Breast epithelium (tissue), 4 donors: Measurements from ENCODE around the gene CDH26. TPM values are rescaled to one million over a fixed set of nuclear protein-coding genes. Genes with fewer than 3 reads are reported as not detected.

Experiments
- DNase-seq, 2 donors: peaks; one replicate each; pipeline ENCODE4 v3.0.0-alpha.2; 2019; ENCODE audit warnings: low spot score in 2 of 2
- H3K27ac ChIP-seq, 2 donors: fragments of 200-600 bp; sonication (generic) in 1 of 2; one replicate each; pipeline ENCODE4 v1.5.1; 2016 to 2019; ENCODE audit warnings: mild to moderate bottlenecking in 1 of 2
- H3K27me3 ChIP-seq, 2 donors: fragments of 200-600 bp; sonication (generic) in 1 of 2; one replicate each; pipeline versions ENCODE4 v1.5.1 to v1.6.0; 2017 to 2019; ENCODE audit warnings: control low read depth in 1 of 2, mild to moderate bottlenecking in 1 of 2
- H3K36me3 ChIP-seq: fragments of 200-600 bp; one replicate; pipeline ENCODE4 v1.5.1; 2019
- H3K4me1 ChIP-seq, 2 donors: fragments of 200-600 bp; sonication (generic); one replicate each; pipeline ENCODE4 v1.5.1; 2016 to 2019; ENCODE audit warnings: control low read depth in 1 of 2
- H3K4me3 ChIP-seq, 3 donors: fragments of 200-600 bp; sonication (generic); 1 replicate in 2 of 3; 2 replicates in 1 of 3; pipeline ENCODE4 v1.5.1; 2016 to 2019; ENCODE audit warnings: mild to moderate bottlenecking in 3 of 3, moderate library complexity in 2 of 3
- H3K9me3 ChIP-seq, 2 donors: fragments of 200-600 bp; sonication (generic) in 1 of 2; one replicate each; pipeline ENCODE4 v1.5.1; 2016 to 2019; ENCODE audit warnings: control low read depth in 1 of 2
- POLR2A ChIP-seq: fragments of 450-650 bp; IDR thresholded peaks from one replicate; pipeline ENCODE4 v1.6.1; 2016; ENCODE audit warnings: antibody characterized with exemption, mild to moderate bottlenecking, moderate library complexity
- POLR2AphosphoS5 ChIP-seq, 3 donors: sonication (generic); formaldehyde crosslinking; IDR thresholded peaks; one replicate each; pipeline ENCODE4 v1.6.1; 2017; ENCODE audit warnings: antibody characterized with exemption in 3 of 3
- intact Hi-C: fragments of 100-400 bp; cut with DNase I; formaldehyde crosslinking; loops from one replicate; pipeline ENCODE4 v1.15.1; 2023; ENCODE audit warnings: low total_unique reads
- total RNA-seq, 3 donors: library from RNA; depleted of rRNA; stranded (reverse); fragments of >200 nt; gene quantifications; one replicate each; pipeline ENCODE4 v1.1.0, GENCODE V29; 2016
- TF ChIP-seq, protein P1 (sequence below), 3 donors: fragments of 450-650 bp; IDR thresholded peaks; one replicate each; pipeline ENCODE4 v1.5.1; 2016 to 2017; ENCODE audit warnings: antibody characterized with exemption in 3 of 3, mild to moderate bottlenecking in 3 of 3, moderate library complexity in 3 of 3

Gene CDH26
- total RNA-seq, 3 donors from 2014 or later: 1.6 to 3.1 (median 2.1) TPM

DNA sequence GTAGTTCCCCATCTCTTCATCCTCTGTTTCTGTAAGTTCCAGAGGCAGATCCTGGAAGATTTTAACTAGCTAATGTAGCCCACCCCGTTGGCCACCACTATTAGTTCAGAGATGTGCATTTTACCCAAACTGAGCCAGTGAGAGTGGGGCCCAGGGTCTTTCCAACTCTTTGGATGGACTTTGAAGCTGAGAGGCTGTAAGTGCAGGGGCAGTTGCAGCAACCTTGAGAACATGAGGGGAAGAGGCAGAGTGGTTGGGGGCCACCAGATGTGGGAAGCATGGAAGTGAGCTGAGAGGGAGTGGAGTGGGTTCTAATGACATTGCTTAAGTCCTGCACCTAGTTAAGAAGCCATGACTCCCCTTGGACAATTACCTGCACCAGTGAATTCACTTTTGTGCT, 72.2 kb downstream of the CDH26 start:
- no peak for DNase-seq
- TF ChIP-seq, protein P1, sequence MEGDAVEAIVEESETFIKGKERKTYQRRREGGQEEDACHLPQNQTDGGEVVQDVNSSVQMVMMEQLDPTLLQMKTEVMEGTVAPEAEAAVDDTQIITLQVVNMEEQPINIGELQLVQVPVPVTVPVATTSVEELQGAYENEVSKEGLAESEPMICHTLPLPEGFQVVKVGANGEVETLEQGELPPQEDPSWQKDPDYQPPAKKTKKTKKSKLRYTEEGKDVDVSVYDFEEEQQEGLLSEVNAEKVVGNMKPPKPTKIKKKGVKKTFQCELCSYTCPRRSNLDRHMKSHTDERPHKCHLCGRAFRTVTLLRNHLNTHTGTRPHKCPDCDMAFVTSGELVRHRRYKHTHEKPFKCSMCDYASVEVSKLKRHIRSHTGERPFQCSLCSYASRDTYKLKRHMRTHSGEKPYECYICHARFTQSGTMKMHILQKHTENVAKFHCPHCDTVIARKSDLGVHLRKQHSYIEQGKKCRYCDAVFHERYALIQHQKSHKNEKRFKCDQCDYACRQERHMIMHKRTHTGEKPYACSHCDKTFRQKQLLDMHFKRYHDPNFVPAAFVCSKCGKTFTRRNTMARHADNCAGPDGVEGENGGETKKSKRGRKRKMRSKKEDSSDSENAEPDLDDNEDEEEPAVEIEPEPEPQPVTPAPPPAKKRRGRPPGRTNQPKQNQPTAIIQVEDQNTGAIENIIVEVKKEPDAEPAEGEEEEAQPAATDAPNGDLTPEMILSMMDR (IDR thresholded peaks at IDR 0.05): no peak
- TF ChIP-seq POLR2AphosphoS5 (IDR thresholded peaks at IDR 0.05) (no peak), POLR2A (no peak)
- Histone ChIP-seq H3K4me3 (no peak overlapping the region), H3K4me1 (no peaks in the 10 kb centered on the region), H3K9me3 (no peaks in the 10 kb centered on the region), H3K36me3 (no peaks in the 10 kb centered on the region), H3K27ac (no peak overlapping the region), H3K27me3 (no peaks in the 10 kb centered on the region)
- intact Hi-C loops: no loop called here

DNA sequence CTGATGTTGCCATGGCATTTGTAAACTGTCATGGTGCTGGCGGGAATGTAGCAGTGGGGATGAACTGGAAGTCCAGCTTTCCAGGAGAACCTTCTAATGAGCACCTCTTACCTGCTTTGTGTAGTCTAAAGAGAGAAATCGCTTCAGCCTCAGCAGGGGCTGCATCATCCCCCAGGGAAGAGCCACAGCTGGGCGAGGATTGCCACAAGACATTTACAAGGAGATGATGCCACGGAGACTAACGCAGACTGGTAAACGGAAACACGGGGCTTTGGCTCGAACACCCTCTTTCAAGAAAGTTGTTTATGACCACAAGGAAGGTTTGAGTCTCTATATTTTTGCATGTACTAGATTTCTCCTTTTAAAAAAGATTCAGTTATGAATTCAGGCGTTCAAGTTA, 72.9 kb downstream of the CDH26 start:
- H3K4me3 ChIP-seq: no peak overlapping the region
- no peaks in the 10 kb centered on the region for H3K27me3 ChIP-seq
- TF ChIP-seq, protein P1 (IDR thresholded peaks at IDR 0.05): no peak
- TF ChIP-seq POLR2A (no peak), POLR2AphosphoS5 (IDR thresholded peaks at IDR 0.05) (no peak)
- no peaks in the 10 kb centered on the region for H3K9me3 ChIP-seq
- no peaks in the 10 kb centered on the region for H3K4me1 ChIP-seq
- no peak for DNase-seq
- no peak overlapping the region for H3K27ac ChIP-seq
- no peaks in the 10 kb centered on the region for H3K36me3 ChIP-seq
- intact Hi-C loops: no loop called here

DNA sequence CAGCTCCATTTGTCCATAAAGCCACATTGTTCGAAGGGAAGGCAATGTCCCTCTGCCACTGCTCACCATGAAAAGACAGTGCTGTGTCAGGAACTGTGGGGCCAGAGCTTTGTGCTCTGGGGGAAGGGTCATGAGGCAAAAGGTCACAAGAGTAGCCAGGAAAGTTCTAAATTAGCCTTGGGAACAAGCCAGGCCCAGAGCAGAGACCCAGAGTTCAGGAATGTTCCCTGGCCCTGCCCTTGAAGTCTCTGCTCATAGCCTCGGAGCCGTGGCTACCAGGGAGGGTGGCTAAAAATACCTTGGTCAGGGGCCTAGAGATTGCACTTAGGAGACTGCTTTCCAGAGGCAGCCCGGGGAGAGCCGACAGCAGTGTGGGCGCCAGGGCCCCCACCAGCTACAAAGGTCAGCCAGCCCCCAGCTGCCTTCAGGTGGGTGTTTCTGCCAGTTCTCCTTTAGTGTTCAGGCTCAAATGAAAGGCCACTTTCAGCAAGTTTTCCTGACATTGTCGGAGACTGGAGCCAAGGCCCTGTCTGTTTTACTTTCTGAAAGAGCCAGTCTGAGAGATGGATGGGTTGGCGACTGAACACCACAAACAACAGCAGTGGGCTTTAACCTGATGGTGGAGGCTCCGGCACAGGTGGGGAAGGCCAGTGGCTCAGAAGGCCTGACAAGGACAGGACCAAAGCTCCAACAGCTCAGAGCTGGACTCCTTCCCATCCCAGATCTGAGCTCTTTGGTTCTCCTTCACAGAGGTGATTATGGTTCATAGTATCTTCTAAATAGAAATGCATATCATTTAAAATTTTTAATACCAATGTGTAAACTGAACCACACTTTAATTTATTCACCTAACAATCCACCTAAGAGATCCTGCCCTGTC, 76.2 kb downstream of the CDH26 start:
- Histone ChIP-seq H3K4me3 (no peak overlapping the region), H3K4me1 (no peaks in the 10 kb centered on the region), H3K9me3 (no peaks in the 10 kb centered on the region), H3K27me3 (no peaks in the 10 kb centered on the region), H3K27ac (no peak overlapping the region), H3K36me3 (no peaks in the 10 kb centered on the region)
- intact Hi-C loops: no loop called here
- TF ChIP-seq, protein P1 (IDR thresholded peaks at IDR 0.05): no peak
- TF ChIP-seq POLR2AphosphoS5 (IDR thresholded peaks at IDR 0.05) (no peak), POLR2A (no peak)
- no peak for DNase-seq

DNA sequence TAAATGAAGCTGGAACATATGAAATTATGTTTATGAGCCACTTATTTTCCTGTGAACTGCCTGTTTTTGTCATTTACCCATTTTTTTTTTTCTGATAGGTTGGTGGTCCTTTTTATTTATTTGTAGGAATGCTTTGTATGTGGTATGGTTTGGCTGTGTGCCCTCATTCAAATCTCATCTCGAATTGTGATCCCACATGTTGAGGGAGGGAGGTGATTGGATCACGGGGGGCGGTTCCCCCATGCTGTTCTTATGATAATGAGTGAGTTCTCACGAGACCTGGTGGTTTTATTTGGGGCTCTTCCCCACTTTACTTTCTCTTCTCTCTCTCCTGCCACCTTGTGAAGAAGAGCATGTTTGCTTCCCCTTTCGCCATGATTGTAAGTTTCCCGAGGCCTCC, 77.3 kb downstream of the CDH26 start:
- Histone ChIP-seq H3K4me1 (no peaks in the 10 kb centered on the region), H3K27me3 (no peaks in the 10 kb centered on the region), H3K27ac (no peak overlapping the region), H3K4me3 (no peak overlapping the region), H3K36me3 (no peaks in the 10 kb centered on the region), H3K9me3 (no peaks in the 10 kb centered on the region)
- intact Hi-C loops: no loop called here
- TF ChIP-seq, protein P1 (IDR thresholded peaks at IDR 0.05): no peak
- TF ChIP-seq POLR2AphosphoS5 (IDR thresholded peaks at IDR 0.05) (no peak), POLR2A (no peak)
- DNase-seq: no peak

DNA sequence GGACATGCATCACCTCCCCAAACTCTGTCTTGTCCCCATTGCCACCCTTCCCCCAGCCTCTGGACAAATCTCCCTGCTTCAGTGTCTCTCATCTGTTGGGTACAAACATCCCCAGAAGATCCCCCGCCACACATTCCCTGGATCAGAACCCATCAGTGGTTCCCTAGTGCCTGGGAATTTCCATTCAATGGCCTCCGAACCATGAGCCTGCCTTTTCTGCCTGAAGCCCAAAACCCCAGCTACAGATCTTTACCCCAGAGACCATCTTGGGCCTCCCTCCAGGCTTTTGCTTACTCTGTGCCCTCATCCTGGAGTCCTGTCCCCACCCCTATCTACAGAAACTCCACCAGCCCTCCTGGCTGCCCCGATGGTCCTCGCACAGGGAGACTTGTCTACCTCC, 78.1 kb downstream of the CDH26 start:
- no peak for DNase-seq
- H3K4me1 ChIP-seq: no peaks in the 10 kb centered on the region
- H3K9me3 ChIP-seq: no peaks in the 10 kb centered on the region
- no peaks in the 10 kb centered on the region for H3K36me3 ChIP-seq
- H3K4me3 ChIP-seq: no peak overlapping the region
- intact Hi-C loops: no loop called here
- H3K27me3 ChIP-seq: no peaks in the 10 kb centered on the region
- no peak for TF ChIP-seq POLR2AphosphoS5 (IDR thresholded peaks at IDR 0.05)
- no peak overlapping the region for H3K27ac ChIP-seq
